Posterior cingulate gyrus (tissue), 11 donors: ENCODE results near the gene PTER.

Experiments
- DNase-seq, 10 donors: peaks; one replicate each; pipeline versions ENCODE4 v3.0.0 to v3.0.0-alpha.2; 2020 to 2021; ENCODE audit warnings: mixed read lengths in 3 of 10
- intact Hi-C: fragments of 100-400 bp; cut with DNase I; formaldehyde crosslinking; loops from one replicate; pipeline ENCODE4 v1.15.1; 2023

Gene PTER

GRCh38 chr10:16436758-16437539, at the start of gene PTER:
Gene PTER, plus strand, starts transcription at chr10:16437010. Its CDS starts 47,375 bp downstream, at chr10:16484385.
- peak; percentile 22 to 95 (median 64) for DNase-seq
- intact Hi-C loops = no loop called here

GRCh38 chr10:16392531-16393069, 44.2 kb upstream of the PTER start:
- no peak for DNase-seq
- intact Hi-C loops = no loop called here

GRCh38 chr10:16393271-16393858, 43.4 kb upstream of the PTER start:
- intact Hi-C loops = no loop called here
- no peak for DNase-seq

- intact Hi-C loops = no loop called here
Observed at GRCh38 chr10:16401416-16401815, 35.4 kb upstream of the PTER start.

GRCh38 chr10:16408379-16408778, 28.4 kb upstream of the PTER start:
- DNase-seq = no peak
- intact Hi-C loops = no loop called here

More at GRCh38 chr10:16401416-16401815, 35.4 kb upstream of the PTER start:
- no peak for DNase-seq

GRCh38 chr10:16417341-16417740, 19.5 kb upstream of the PTER start:
- intact Hi-C loops = no loop called here
- DNase-seq = no peak

- DNase-seq = no peak
- intact Hi-C loops = no loop called here
Observed at GRCh38 chr10:16423599-16423998, 13.2 kb upstream of the PTER start.

- DNase-seq = peak in 2 of 10 donors; percentile 18 to 85
- intact Hi-C loops = no loop called here
Observed at GRCh38 chr10:16425449-16425848, 11.4 kb upstream of the PTER start.

GRCh38 chr10:16429539-16429938, 7.3 kb upstream of the PTER start:
- no peak for DNase-seq
- intact Hi-C loops = no loop called here

- DNase-seq = no peak
- intact Hi-C loops = no loop called here
Observed at GRCh38 chr10:16436367-16436757, 448 bp upstream of the PTER start.

GRCh38 chr10:16437540-16437894, 707 bp downstream of the PTER start:
- DNase-seq = no peak
- intact Hi-C loops = no loop called here

GRCh38 chr10:16439295-16439694, 2.5 kb downstream of the PTER start:
- DNase-seq = no peak
- intact Hi-C loops = no loop called here

- no peak for DNase-seq
- intact Hi-C loops = no loop called here
Observed at GRCh38 chr10:16440396-16441133, 3.8 kb downstream of the PTER start.

- DNase-seq = no peak
- intact Hi-C loops = no loop called here
Observed at GRCh38 chr10:16441173-16441840, 4.5 kb downstream of the PTER start.

- intact Hi-C loops = no loop called here
- DNase-seq = no peak
Observed at GRCh38 chr10:16442914-16443313, 6.1 kb downstream of the PTER start.

- no peak for DNase-seq
- intact Hi-C loops = no loop called here
Observed at GRCh38 chr10:16445770-16446469, 9.1 kb downstream of the PTER start.

- no peak for DNase-seq
- intact Hi-C loops = no loop called here
Observed at GRCh38 chr10:16449454-16449853, 12.6 kb downstream of the PTER start.

- DNase-seq = no peak
- intact Hi-C loops = no loop called here
Observed at GRCh38 chr10:16458166-16458955, 21.6 kb downstream of the PTER start.

GRCh38 chr10:16459423-16459939, 22.7 kb downstream of the PTER start:
- intact Hi-C loops = no loop called here
- no peak for DNase-seq
